Right cardiac atrium (tissue), 5 donors: Measurements from ENCODE around the gene SPPL2B. TPM values are rescaled to one million over a fixed set of nuclear protein-coding genes. Genes with fewer than 3 reads are reported as not detected.
A peak's percentile ranks its signal among the peaks of the same experiment; 100 is the strongest.

Experiments used
- ATAC-seq, 2 donors: fragments of 200-7000 bp; cut with Tn5 transposase; one replicate each; pipeline versions ENCODE4 v1.8.0 to v1.9.1; 2020; ENCODE audit warnings: moderate library complexity in 2 of 2, mild to moderate bottlenecking in 1 of 2
- DNase-seq, 3 donors: peaks; one replicate each; pipeline ENCODE4 v3.0.0-alpha.2; 2020
- H3K27ac ChIP-seq: one replicate; pipeline ENCODE4 v1.5.1; 2013; ENCODE audit warnings: mild to moderate bottlenecking, low read length, control low read depth, moderate library complexity
- H3K27me3 ChIP-seq: one replicate; pipeline ENCODE4 v1.6.1; 2013; ENCODE audit not compliant: control insufficient read depth, insufficient read depth
- H3K4me1 ChIP-seq: one replicate; pipeline ENCODE4 v1.6.1; 2013; ENCODE audit warnings: low read length; ENCODE audit not compliant: control insufficient read depth, insufficient read depth
- H3K4me3 ChIP-seq: one replicate; pipeline ENCODE4 v1.5.1; 2013; ENCODE audit warnings: low read length, control low read depth
- H3K9me3 ChIP-seq: one replicate; pipeline ENCODE4 v1.6.1; 2013; ENCODE audit warnings: low read length; ENCODE audit not compliant: control insufficient read depth
- WGBS: extraction: QIAGEN DNeasy Blood & Tissue Kit; methylation state at CpG from one replicate; pipeline ENCODE4 v1.1.7; 2013; 5-methylcytosine and 5-hydroxymethylcytosine counted together
- intact Hi-C, 4 donors: fragments of 100-400 bp; cut with DNase I; formaldehyde crosslinking; loops; one replicate each; pipeline versions ENCODE4 v1.11.0 to v1.14.0; 2022 to 2023
- polyA plus RNA-seq: library from polyadenylated mRNA; stranded (reverse); fragments of 200-250 nt; gene quantifications from one replicate; pipeline ENCODE4 v1.2.3, GENCODE V29; 2013
- total RNA-seq, 4 donors: library from RNA; stranded (reverse); fragmentation: NEBNext Ultra II Directional; extraction: Animal tissue kit (Norgen Biotek cat#: 25700); gene quantifications; one replicate each; pipeline ENCODE4 v1.2.1, GENCODE V29; 2021
- donor health status: healthy with polysubstance abuse.
- donor health status: DM: no; HTN: yes; CAD: no.
- donor health status: DM: no; HTN: no; CAD: no.
- donor health status: DM: no; HTN: yes; CAD: no; lungs with severe emphysema.
- donor health status: DM: yes; HTN: yes; CAD: no.

SPPL2B gene
- total and polyA plus RNA-seq, 5 donors = 27.1 to 40.2 (median 31.7) TPM

- no peak for ATAC-seq
- WGBS = 34% methylated on average over 28 of the region's 28 CpGs
- no peak overlapping the region for H3K4me3 ChIP-seq
- no peaks in the 10 kb centered on the region for H3K4me1 ChIP-seq
- no peak overlapping the region for H3K27ac ChIP-seq
- intact Hi-C loops = loop anchor here in 2 of 4 donors (10.0 kb wide), 1 partner anchor 78 kb away; the partner anchor contains the start of genes PLEKHJ1 (in 2 of the 2) and SF3A2 (in 2 of the 2)
- no peaks in the 10 kb centered on the region for H3K27me3 ChIP-seq
- no peak for DNase-seq
- H3K9me3 ChIP-seq = no peaks in the 10 kb centered on the region
Measured at GRCh38 chr19:2312820-2313501, 15.5 kb upstream of the SPPL2B start.

DNA sequence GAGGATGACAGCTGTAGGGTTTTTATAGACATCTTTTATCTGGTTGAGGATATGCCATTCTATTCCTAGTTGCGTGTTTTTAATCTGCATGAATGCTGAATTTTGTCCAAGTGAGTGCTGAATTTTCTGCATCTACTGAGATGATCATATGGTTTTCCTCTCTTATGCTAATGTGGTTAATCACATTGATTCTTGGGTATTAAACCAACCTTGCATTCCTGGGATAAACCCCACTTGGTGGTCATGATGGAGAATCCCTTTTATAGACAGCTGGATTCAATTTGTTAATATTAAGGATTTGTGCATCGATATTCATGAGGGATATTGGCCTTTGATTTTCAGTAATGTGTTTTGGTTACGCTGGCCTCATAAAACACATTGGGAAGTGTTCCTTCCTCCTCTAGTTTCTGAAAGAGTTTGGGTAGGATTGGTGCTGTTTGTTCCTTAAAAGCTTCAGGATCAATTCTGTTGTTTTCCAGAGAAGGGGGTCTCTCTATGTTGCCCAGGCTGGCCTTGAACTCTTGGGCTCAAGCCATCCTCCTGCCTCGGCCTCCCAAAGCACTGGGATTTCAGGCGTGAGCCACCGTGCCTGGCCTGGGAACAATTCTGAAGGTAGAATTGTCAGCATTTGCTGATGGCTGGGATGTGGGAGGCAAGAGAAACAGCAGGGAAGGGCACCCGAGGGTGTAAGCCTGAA, 13.2 kb upstream of the SPPL2B start:
- Histone ChIP-seq H3K27me3 (no peaks in the 10 kb centered on the region), H3K27ac (no peak overlapping the region), H3K9me3 (no peaks in the 10 kb centered on the region), H3K4me3 (no peak overlapping the region), H3K4me1 (no peaks in the 10 kb centered on the region)
- 88% methylated on average over 7 of the region's 7 CpGs for WGBS
- intact Hi-C loops = loop anchor here in 3 of 4 donors (2.0 to 10.0 kb wide), 4 partner anchors 43 to 158 kb away; partner anchors contain the start of genes PLEKHJ1 (in 2 of the 3) and SF3A2 (in 2 of the 3)
- DNase-seq = no peak
- ATAC-seq = no peak

- Histone ChIP-seq H3K4me1 (no peaks in the 10 kb centered on the region), H3K4me3 (no peak overlapping the region), H3K9me3 (no peaks in the 10 kb centered on the region), H3K27me3 (no peaks in the 10 kb centered on the region), H3K27ac (no peak overlapping the region)
- peak; percentile 69 to 89 (median 89) for DNase-seq
- WGBS = 26% methylated on average over 22 of the region's 22 CpGs
- ATAC-seq = peak; percentile 83 to 84
- intact Hi-C loops = loop anchor here in 3 of 4 donors (2.0 to 10.0 kb wide), 4 partner anchors 44 to 159 kb away; partner anchors contain the start of genes PLEKHJ1 (in 2 of the 3) and SF3A2 (in 2 of the 3)
Measured at GRCh38 chr19:2315818-2316353, 12.6 kb upstream of the SPPL2B start.

- Histone ChIP-seq H3K9me3 (no peaks in the 10 kb centered on the region), H3K27me3 (no peaks in the 10 kb centered on the region), H3K27ac (no peak overlapping the region), H3K4me3 (no peak overlapping the region), H3K4me1 (no peaks in the 10 kb centered on the region)
- ATAC-seq = no peak
- intact Hi-C loops = loop anchor here in 2 of 4 donors (5.0 to 10.0 kb wide), 3 partner anchors 45 to 160 kb away; partner anchors contain the start of genes PLEKHJ1 (in 2 of the 2) and SF3A2 (in 2 of the 2)
- 93% methylated on average over 13 of the region's 13 CpGs for WGBS
- DNase-seq = no peak
Measured at GRCh38 chr19:2317300-2317699, 11.2 kb upstream of the SPPL2B start.

- intact Hi-C loops = loop anchor here in 2 of 4 donors (5.0 to 10.0 kb wide), 3 partner anchors 45 to 160 kb away; partner anchors contain the start of genes PLEKHJ1 (in 2 of the 2) and SF3A2 (in 2 of the 2)
- DNase-seq (peak in 1 of 3 donors; percentile 46), ATAC-seq (no peak)
- no peaks in the 10 kb centered on the region for H3K9me3 ChIP-seq
- WGBS = 83% methylated on average over 25 of the region's 25 CpGs
- H3K4me1 ChIP-seq = no peaks in the 10 kb centered on the region
- no peak overlapping the region for H3K4me3 ChIP-seq
- H3K27me3 ChIP-seq = no peaks in the 10 kb centered on the region
- H3K27ac ChIP-seq = no peak overlapping the region
Measured at GRCh38 chr19:2317756-2318155, 10.7 kb upstream of the SPPL2B start.

DNA sequence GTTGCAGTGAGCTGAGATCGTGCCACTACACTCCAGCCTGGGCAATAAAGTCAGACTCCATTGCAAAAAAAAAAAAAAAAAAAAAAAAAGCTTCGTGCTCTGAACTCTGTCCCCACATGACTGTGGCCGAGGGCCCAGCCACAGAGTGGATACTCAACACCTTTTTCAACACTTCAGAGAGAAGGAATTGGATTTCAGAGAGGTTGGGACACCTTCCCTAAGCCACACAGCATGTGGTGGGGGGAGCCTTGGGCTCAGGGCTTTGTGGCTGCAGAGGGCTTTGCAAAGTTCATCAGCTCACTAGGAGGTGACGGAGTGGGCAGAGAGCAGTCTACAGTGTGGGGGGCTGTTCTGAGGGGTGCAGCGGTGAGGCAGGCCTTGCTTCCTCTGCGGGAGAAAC, 9.6 kb upstream of the SPPL2B start:
- ATAC-seq (no peak), DNase-seq (no peak)
- no peaks in the 10 kb centered on the region for H3K4me1 ChIP-seq
- H3K9me3 ChIP-seq = no peaks in the 10 kb centered on the region
- no peak overlapping the region for H3K4me3 ChIP-seq
- intact Hi-C loops = loop anchor here in 2 of 4 donors (5.0 to 10.0 kb wide), 3 partner anchors 47 to 162 kb away; partner anchors contain the start of genes PLEKHJ1 (in 2 of the 2) and SF3A2 (in 2 of the 2)
- H3K27me3 ChIP-seq = no peaks in the 10 kb centered on the region
- 71% methylated on average over 6 of the region's 6 CpGs for WGBS
- H3K27ac ChIP-seq = no peak overlapping the region

DNA sequence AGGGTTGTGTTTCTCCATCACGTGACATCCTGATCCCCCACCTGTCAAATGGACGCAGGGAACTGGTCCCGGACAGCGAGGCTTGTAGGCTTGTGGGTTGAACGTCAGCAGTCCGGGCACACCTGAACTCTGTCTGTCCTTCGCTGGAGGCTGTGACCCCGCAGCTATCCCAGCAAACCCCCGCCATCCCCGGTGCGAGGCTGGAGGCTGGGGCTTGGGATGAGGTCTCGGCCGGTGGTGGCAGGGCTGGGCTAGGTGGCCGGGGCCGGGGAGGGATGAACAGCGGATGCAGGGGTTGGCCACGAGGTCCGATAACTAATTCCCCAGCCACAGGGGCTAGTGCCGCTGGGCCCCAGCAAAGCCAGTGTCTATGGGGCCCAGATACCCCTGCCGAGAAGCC, 8.9 kb upstream of the SPPL2B start:
- no peaks in the 10 kb centered on the region for H3K9me3 ChIP-seq
- H3K4me1 ChIP-seq = no peaks in the 10 kb centered on the region
- DNase-seq = no peak
- ATAC-seq = no peak
- intact Hi-C loops = loop anchor here in 2 of 4 donors (5.0 to 10.0 kb wide), 3 partner anchors 47 to 162 kb away; partner anchors contain the start of genes PLEKHJ1 (in 2 of the 2) and SF3A2 (in 2 of the 2)
- H3K4me3 ChIP-seq = no peak overlapping the region
- no peaks in the 10 kb centered on the region for H3K27me3 ChIP-seq
- H3K27ac ChIP-seq = no peak overlapping the region
- WGBS = 89% methylated on average over 20 of the region's 20 CpGs

DNA sequence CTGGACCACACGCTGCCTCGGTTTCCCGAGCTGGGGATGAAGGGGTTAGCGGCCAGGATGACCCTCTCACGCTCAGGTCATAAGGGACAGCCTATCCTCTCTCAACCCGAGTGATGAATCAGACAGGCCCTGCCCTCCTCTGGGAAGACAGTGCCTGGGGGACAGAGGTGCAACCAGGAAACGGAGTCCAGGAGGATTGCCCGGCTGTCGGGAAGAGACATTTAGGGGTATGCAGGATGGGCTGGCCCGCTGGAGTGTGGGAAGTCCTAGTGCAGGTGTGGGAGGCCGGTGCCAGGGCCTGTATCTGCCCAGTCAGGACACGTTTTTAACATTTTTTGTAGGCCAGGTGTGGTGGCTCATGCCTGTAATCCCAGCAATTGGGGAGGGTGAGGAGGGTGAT, 8.4 kb upstream of the SPPL2B start:
- DNase-seq (no peak), ATAC-seq (no peak)
- Histone ChIP-seq H3K4me3 (no peak overlapping the region), H3K4me1 (no peaks in the 10 kb centered on the region), H3K9me3 (no peaks in the 10 kb centered on the region), H3K27me3 (no peaks in the 10 kb centered on the region), H3K27ac (no peak overlapping the region)
- WGBS = 73% methylated on average over 12 of the region's 12 CpGs
- intact Hi-C loops = no loop called here

DNA sequence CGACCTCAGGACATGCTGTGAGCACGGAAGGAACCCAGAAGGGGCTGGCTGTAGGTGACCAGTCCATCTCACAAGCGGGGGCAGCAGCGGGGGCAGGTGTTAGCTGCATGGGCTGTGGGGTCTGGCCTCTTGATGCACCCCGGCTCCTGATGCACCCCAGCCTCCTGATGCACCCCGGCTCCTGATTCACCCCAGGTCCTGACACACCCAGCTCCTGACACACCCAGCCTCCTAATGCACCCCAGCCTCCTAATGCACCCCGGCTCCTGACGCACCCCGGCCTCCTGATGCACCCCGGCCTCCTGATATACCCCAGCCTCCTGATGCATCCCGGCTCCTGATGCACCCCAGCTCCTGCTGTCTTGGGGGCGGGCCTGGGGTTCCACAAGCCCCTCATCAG, 7.5 kb upstream of the SPPL2B start:
- no peak overlapping the region for H3K27ac ChIP-seq
- no peaks in the 10 kb centered on the region for H3K9me3 ChIP-seq
- 94% methylated on average over 12 of the region's 12 CpGs for WGBS
- H3K4me3 ChIP-seq = no peak overlapping the region
- DNase-seq (no peak), ATAC-seq (no peak)
- H3K4me1 ChIP-seq = no peaks in the 10 kb centered on the region
- no peaks in the 10 kb centered on the region for H3K27me3 ChIP-seq
- intact Hi-C loops = no loop called here

GRCh38 chr19:2321565-2322283, 6.8 kb upstream of the SPPL2B start:
- Histone ChIP-seq H3K9me3 (no peaks in the 10 kb centered on the region), H3K27ac (no peak overlapping the region), H3K4me3 (no peak overlapping the region), H3K4me1 (no peaks in the 10 kb centered on the region), H3K27me3 (no peaks in the 10 kb centered on the region)
- 88% methylated on average over 39 of the region's 39 CpGs for WGBS
- intact Hi-C loops = no loop called here
- DNase-seq (no peak), ATAC-seq (no peak)
